Liver (tissue), 9 donors: ENCODE data around the gene SNX33. TPM values are rescaled to one million over a fixed set of nuclear protein-coding genes. Genes with fewer than 3 reads are reported as not detected.
"Not testable (repeated sequence)": the region's sequence is repeated elsewhere in the genome, so short reads cannot be mapped to it uniquely, and the experiment has no call there.

Experiments used
- DNase-seq: peaks from one replicate; pipeline ENCODE4 v3.0.0-alpha.2; 2017; ENCODE audit warnings: low spot score
- H3K27ac ChIP-seq, 2 donors: one replicate each; pipeline ENCODE4 v1.7.0; 2013; ENCODE audit warnings: inconsistent platforms in 2 of 2, low read length in 2 of 2, control low read depth in 1 of 2, low read depth in 1 of 2, mild to moderate bottlenecking in 1 of 2
- H3K27me3 ChIP-seq, 4 donors: one replicate each; pipeline versions ENCODE4 v1.6.1 to v1.7.0; 2013; ENCODE audit warnings: low read length in 3 of 4, inconsistent platforms in 1 of 4, mild to moderate bottlenecking in 1 of 4, moderate library complexity in 1 of 4; ENCODE audit not compliant: control insufficient read depth in 4 of 4, insufficient read depth in 4 of 4
- H3K36me3 ChIP-seq, 4 donors: one replicate each; pipeline versions ENCODE4 v1.6.1 to v1.7.0; 2013; ENCODE audit warnings: low read length in 3 of 4, mild to moderate bottlenecking in 3 of 4, low read depth in 1 of 4, moderate library complexity in 1 of 4; ENCODE audit not compliant: control insufficient read depth in 4 of 4, insufficient read depth in 3 of 4
- H3K4me1 ChIP-seq, 4 donors: one replicate each; pipeline versions ENCODE4 v1.6.1 to v1.7.0; 2013; ENCODE audit warnings: low read length in 3 of 4, mild to moderate bottlenecking in 3 of 4, moderate library complexity in 1 of 4; ENCODE audit not compliant: control insufficient read depth in 4 of 4, insufficient read depth in 4 of 4
- H3K4me3 ChIP-seq, 3 donors: one replicate each; pipeline versions ENCODE4 v1.6.1 to v1.7.0; 2013; ENCODE audit warnings: low read length in 3 of 3, control low read depth in 1 of 3, low read depth in 1 of 3, mild to moderate bottlenecking in 1 of 3
- H3K9ac ChIP-seq, 2 donors: one replicate each; pipeline ENCODE4 v1.7.0; 2013; ENCODE audit warnings: low read length in 2 of 2, mild to moderate bottlenecking in 2 of 2, moderate library complexity in 2 of 2, control low read depth in 1 of 2, low read depth in 1 of 2
- H3K9me3 ChIP-seq, 4 donors: one replicate each; pipeline versions ENCODE4 v1.6.1 to v1.7.0; 2013; ENCODE audit warnings: low read length in 3 of 4; ENCODE audit not compliant: control insufficient read depth in 4 of 4
- EGR1 ChIP-seq, 2 donors: IDR thresholded peaks; 2 replicates each; pipeline ENCODE4 v1.6.1; 2016 to 2018; ENCODE audit warnings: antibody characterized with exemption in 2 of 2, low read depth in 2 of 2
- FOXA2 ChIP-seq: IDR thresholded peaks from 2 replicates; pipeline ENCODE4 v1.6.1; 2016; ENCODE audit warnings: antibody characterized with exemption
- GABPA ChIP-seq, 2 donors: IDR thresholded peaks in 1 of 2; conservative IDR thresholded peaks in 1 of 2; 2 replicates each; pipeline ENCODE4 v1.6.1; 2016; ENCODE audit warnings: antibody characterized with exemption in 2 of 2, mild to moderate bottlenecking in 1 of 2, moderate library complexity in 1 of 2
- HNF4A ChIP-seq, 2 donors: conservative IDR thresholded peaks; 2 replicates each; pipeline ENCODE4 v1.6.1; 2016; ENCODE audit warnings: antibody characterized with exemption in 2 of 2, mild to moderate bottlenecking in 2 of 2
- HNF4G ChIP-seq: IDR thresholded peaks from 2 replicates; pipeline ENCODE4 v1.6.1; 2016; ENCODE audit warnings: antibody characterized with exemption
- JUND ChIP-seq, 2 donors: IDR thresholded peaks; 2 replicates each; pipeline ENCODE4 v1.6.1; 2016; ENCODE audit warnings: antibody characterized with exemption in 2 of 2
- NR2F2 ChIP-seq: IDR thresholded peaks from 2 replicates; pipeline ENCODE4 v1.6.1; 2016; ENCODE audit warnings: antibody characterized with exemption
- RAD21 ChIP-seq, 2 donors: IDR thresholded peaks; 2 replicates each; pipeline ENCODE4 v1.6.1; 2016; ENCODE audit warnings: antibody characterized with exemption in 2 of 2, mild to moderate bottlenecking in 2 of 2
- RXRA ChIP-seq, 2 donors: IDR thresholded peaks; 2 replicates each; pipeline ENCODE4 v1.6.1; 2017 to 2018; ENCODE audit warnings: antibody characterized with exemption in 2 of 2, mild to moderate bottlenecking in 1 of 2
- SP1 ChIP-seq: IDR thresholded peaks from 2 replicates; pipeline ENCODE4 v1.6.1; 2018; ENCODE audit warnings: antibody characterized with exemption, mild to moderate bottlenecking
- TAF1 ChIP-seq: conservative IDR thresholded peaks from 2 replicates; pipeline ENCODE4 v1.6.1; 2016; ENCODE audit warnings: antibody characterized with exemption, mild to moderate bottlenecking
- YY1 ChIP-seq: IDR thresholded peaks from 2 replicates; pipeline ENCODE4 v1.6.1; 2016; ENCODE audit warnings: antibody characterized with exemption, mild to moderate bottlenecking
- WGBS: extraction: QIAGEN DNeasy Blood & Tissue Kit; methylation state at CpG from one replicate; pipeline ENCODE4 v1.1.7; 2013; 5-methylcytosine and 5-hydroxymethylcytosine counted together
- polyA plus RNA-seq, 2 donors: library from polyadenylated mRNA; stranded (reverse) in 1 of 2; unstranded in 1 of 2; fragments of 200-250 nt in 1 of 2; fragments of >200 nt in 1 of 2; fragmentation: Nextera tagmentation in 1 of 2; extraction: Ambion mirVana in 1 of 2; gene quantifications; one replicate each; pipeline versions ENCODE4 v1.2.1 to v1.2.3, GENCODE V29; 2013 to 2015
- total RNA-seq, 2 donors: library from RNA; depleted of rRNA; stranded (reverse); fragments of >200 nt; gene quantifications; one replicate each; pipeline ENCODE4 v1.2.3, GENCODE V29; 2014
- TF ChIP-seq, protein P1 (sequence below): IDR thresholded peaks from 2 replicates; pipeline ENCODE4 v1.6.1; 2016; ENCODE audit warnings: antibody characterized with exemption, mild to moderate bottlenecking
- TF ChIP-seq, protein P2 (sequence below): IDR thresholded peaks from 2 replicates; pipeline ENCODE4 v1.6.1; 2016; ENCODE audit warnings: antibody characterized with exemption
- TF ChIP-seq, protein P3 (sequence below): IDR thresholded peaks from 2 replicates; pipeline ENCODE4 v1.6.1; 2016; ENCODE audit warnings: antibody characterized with exemption
- TF ChIP-seq, protein P4 (sequence below): fragments of 150-350 bp; IDR thresholded peaks from 2 replicates; pipeline ENCODE4 v1.5.1; 2017; ENCODE audit warnings: improper control_type of control experiment, low read depth, low read length; ENCODE audit not compliant: missing input control
- TF ChIP-seq, protein P5 (sequence below): IDR thresholded peaks from 2 replicates; pipeline ENCODE4 v1.6.1; 2016; ENCODE audit warnings: antibody characterized with exemption
- donor health status: healthy.
- donor health status: healthy.
- donor health status: healthy.
- donor health status: healthy.
- donor health status: healthy.

Gene SNX33
- total and polyA plus RNA-seq, 4 donors, result 7.1 to 10.8 (median 9.1) TPM

DNA sequence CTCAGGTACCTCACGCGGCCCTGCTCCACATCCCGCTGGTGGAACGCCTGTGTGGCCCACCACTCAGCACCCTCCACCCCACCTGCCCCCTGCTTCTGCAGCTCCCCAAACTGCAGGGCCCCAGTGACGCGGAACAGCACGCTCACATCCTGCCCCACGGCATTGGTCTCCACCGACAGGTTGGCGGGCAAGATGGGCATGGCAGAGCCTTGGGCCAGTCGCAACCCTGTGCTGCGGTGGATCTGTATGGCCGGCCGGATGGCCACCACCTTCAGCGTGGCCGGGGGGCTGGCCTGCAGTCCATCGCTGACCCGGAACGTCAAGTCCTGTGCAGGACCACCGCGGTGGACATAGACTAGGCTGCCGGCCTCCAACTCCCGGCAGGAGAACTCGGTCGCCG lies 41.1 kb downstream of the SNX33 start:
- H3K9me3 ChIP-seq, result no peaks in the 10 kb centered on the region
- peaks cover 0 to 2% (median 0%) of the 10 kb centered on the region in 4 donors for H3K36me3 ChIP-seq
- no peak overlapping the region for H3K27ac ChIP-seq
- 96% methylated on average over 26 of the region's 26 CpGs for WGBS
- H3K4me1 ChIP-seq, result no peaks in the 10 kb centered on the region
- H3K9ac ChIP-seq, result no peak overlapping the region
- H3K27me3 ChIP-seq, result no peaks in the 10 kb centered on the region
- DNase-seq, result no peak
- no peak overlapping the region for H3K4me3 ChIP-seq
- TF ChIP-seq HNF4G, result no peak
- TF ChIP-seq, protein P1, sequence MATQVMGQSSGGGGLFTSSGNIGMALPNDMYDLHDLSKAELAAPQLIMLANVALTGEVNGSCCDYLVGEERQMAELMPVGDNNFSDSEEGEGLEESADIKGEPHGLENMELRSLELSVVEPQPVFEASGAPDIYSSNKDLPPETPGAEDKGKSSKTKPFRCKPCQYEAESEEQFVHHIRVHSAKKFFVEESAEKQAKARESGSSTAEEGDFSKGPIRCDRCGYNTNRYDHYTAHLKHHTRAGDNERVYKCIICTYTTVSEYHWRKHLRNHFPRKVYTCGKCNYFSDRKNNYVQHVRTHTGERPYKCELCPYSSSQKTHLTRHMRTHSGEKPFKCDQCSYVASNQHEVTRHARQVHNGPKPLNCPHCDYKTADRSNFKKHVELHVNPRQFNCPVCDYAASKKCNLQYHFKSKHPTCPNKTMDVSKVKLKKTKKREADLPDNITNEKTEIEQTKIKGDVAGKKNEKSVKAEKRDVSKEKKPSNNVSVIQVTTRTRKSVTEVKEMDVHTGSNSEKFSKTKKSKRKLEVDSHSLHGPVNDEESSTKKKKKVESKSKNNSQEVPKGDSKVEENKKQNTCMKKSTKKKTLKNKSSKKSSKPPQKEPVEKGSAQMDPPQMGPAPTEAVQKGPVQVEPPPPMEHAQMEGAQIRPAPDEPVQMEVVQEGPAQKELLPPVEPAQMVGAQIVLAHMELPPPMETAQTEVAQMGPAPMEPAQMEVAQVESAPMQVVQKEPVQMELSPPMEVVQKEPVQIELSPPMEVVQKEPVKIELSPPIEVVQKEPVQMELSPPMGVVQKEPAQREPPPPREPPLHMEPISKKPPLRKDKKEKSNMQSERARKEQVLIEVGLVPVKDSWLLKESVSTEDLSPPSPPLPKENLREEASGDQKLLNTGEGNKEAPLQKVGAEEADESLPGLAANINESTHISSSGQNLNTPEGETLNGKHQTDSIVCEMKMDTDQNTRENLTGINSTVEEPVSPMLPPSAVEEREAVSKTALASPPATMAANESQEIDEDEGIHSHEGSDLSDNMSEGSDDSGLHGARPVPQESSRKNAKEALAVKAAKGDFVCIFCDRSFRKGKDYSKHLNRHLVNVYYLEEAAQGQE, result no peak
- TF ChIP-seq FOXA2, result no peak
- TF ChIP-seq, protein P2, sequence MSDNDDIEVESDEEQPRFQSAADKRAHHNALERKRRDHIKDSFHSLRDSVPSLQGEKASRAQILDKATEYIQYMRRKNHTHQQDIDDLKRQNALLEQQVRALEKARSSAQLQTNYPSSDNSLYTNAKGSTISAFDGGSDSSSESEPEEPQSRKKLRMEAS, result no peak
- TF ChIP-seq SP1, result no peak
- TF ChIP-seq, protein P3, sequence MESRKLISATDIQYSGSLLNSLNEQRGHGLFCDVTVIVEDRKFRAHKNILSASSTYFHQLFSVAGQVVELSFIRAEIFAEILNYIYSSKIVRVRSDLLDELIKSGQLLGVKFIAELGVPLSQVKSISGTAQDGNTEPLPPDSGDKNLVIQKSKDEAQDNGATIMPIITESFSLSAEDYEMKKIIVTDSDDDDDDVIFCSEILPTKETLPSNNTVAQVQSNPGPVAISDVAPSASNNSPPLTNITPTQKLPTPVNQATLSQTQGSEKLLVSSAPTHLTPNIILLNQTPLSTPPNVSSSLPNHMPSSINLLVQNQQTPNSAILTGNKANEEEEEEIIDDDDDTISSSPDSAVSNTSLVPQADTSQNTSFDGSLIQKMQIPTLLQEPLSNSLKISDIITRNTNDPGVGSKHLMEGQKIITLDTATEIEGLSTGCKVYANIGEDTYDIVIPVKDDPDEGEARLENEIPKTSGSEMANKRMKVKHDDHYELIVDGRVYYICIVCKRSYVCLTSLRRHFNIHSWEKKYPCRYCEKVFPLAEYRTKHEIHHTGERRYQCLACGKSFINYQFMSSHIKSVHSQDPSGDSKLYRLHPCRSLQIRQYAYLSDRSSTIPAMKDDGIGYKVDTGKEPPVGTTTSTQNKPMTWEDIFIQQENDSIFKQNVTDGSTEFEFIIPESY, result no peak
- TF ChIP-seq YY1, result no peak
- no peak for TF ChIP-seq EGR1 (IDR thresholded peaks at IDR 0.05; ENCODE audit: low read depth in 2 of 2)
- no peak for TF ChIP-seq RXRA (IDR thresholded peaks at IDR 0.05)
- TF ChIP-seq HNF4A (conservative IDR thresholded peaks at IDR 0.05), result no peak
- no peak for TF ChIP-seq GABPA (IDR thresholded peaks at IDR 0.05 in 1 of 2, conservative IDR thresholded peaks at IDR 0.05 in 1 of 2)
- no peak for TF ChIP-seq NR2F2
- TF ChIP-seq RAD21 (IDR thresholded peaks at IDR 0.05), result no peak
- TF ChIP-seq, protein P4, sequence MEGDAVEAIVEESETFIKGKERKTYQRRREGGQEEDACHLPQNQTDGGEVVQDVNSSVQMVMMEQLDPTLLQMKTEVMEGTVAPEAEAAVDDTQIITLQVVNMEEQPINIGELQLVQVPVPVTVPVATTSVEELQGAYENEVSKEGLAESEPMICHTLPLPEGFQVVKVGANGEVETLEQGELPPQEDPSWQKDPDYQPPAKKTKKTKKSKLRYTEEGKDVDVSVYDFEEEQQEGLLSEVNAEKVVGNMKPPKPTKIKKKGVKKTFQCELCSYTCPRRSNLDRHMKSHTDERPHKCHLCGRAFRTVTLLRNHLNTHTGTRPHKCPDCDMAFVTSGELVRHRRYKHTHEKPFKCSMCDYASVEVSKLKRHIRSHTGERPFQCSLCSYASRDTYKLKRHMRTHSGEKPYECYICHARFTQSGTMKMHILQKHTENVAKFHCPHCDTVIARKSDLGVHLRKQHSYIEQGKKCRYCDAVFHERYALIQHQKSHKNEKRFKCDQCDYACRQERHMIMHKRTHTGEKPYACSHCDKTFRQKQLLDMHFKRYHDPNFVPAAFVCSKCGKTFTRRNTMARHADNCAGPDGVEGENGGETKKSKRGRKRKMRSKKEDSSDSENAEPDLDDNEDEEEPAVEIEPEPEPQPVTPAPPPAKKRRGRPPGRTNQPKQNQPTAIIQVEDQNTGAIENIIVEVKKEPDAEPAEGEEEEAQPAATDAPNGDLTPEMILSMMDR, result no peak
- TF ChIP-seq JUND (IDR thresholded peaks at IDR 0.05), result no peak
- no peak for TF ChIP-seq TAF1
- TF ChIP-seq, protein P5, sequence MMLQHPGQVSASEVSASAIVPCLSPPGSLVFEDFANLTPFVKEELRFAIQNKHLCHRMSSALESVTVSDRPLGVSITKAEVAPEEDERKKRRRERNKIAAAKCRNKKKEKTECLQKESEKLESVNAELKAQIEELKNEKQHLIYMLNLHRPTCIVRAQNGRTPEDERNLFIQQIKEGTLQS, result no peak

DNA sequence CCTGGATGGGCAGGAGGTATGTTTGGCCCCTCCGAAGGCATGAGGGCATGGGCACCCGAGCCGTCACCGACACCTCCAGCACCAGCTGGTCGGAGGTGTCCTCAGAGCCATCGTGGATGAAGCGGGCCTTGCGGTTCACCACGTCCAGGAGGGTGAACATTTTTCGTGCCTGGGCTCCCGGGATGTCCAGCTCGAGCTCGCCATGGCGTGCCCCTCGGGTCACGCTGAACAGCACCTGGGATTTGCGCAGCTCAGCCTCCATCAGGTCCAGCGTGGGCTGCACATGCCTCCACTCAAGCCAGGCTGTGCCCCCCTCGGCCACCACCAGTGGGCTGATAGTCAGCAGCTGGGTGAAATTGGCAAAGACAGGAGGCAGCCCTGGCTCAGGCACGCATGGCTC lies 41.7 kb downstream of the SNX33 start:
- DNase-seq, H3K9ac ChIP-seq, H3K36me3 ChIP-seq, H3K4me1 ChIP-seq, H3K27me3 ChIP-seq, H3K27ac ChIP-seq, H3K4me3 ChIP-seq, H3K9me3 ChIP-seq: not testable (repeated sequence)
- WGBS, result 94% methylated on average over 20 of the region's 20 CpGs

DNA sequence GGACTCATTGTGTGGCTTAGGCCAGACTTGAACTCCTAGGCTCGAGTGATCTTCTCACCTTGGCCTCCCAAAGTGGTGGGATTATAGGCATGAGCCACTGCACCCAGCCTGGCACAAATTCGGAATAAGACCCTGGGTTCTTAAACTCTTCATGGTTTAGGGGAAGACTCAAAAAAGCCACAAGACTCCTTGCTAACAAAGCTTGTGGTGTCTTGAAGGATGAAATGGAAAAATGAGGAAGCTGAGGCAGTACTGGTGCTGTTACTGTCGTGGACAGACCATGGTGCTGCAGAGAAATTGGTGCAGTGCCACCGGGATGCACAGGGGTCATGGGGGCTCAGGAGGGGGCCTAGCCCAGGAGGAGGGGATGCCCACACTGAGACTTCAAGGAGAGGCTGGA lies 44.6 kb downstream of the SNX33 start:
- H3K36me3 ChIP-seq, H3K4me3 ChIP-seq, H3K9ac ChIP-seq, H3K27me3 ChIP-seq, DNase-seq, H3K9me3 ChIP-seq, H3K27ac ChIP-seq, H3K4me1 ChIP-seq: not testable (repeated sequence)
- WGBS, result 66% methylated on average over 4 of the region's 4 CpGs

DNA sequence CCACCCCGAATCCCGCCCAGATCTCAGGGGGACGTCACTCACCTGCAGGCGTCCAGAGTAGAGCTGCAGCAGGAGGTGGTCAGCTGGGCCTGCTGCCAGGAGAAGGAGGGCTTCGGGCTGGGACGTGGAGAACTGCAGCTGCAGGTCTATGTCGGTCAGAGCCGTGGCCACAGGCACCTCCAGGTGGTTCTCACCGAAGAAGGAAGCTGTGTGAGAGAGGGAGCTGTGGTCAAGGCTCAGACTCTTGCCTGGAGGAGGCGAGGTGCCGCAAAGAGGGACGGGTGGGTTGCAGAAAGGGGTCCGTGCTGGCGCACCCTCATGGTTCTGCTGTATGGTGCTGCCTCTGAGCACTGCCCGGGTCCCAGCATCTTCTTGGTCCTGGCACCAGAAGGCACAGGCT lies 45.3 kb downstream of the SNX33 start:
- not testable (repeated sequence) for DNase-seq, H3K9ac ChIP-seq, H3K27me3 ChIP-seq, H3K27ac ChIP-seq, H3K9me3 ChIP-seq, H3K36me3 ChIP-seq, H3K4me3 ChIP-seq, H3K4me1 ChIP-seq
- 77% methylated on average over 11 of the region's 15 CpGs for WGBS
